Measurements from ENCODE around the gene EIF3F.

Gene EIF3F

DNA sequence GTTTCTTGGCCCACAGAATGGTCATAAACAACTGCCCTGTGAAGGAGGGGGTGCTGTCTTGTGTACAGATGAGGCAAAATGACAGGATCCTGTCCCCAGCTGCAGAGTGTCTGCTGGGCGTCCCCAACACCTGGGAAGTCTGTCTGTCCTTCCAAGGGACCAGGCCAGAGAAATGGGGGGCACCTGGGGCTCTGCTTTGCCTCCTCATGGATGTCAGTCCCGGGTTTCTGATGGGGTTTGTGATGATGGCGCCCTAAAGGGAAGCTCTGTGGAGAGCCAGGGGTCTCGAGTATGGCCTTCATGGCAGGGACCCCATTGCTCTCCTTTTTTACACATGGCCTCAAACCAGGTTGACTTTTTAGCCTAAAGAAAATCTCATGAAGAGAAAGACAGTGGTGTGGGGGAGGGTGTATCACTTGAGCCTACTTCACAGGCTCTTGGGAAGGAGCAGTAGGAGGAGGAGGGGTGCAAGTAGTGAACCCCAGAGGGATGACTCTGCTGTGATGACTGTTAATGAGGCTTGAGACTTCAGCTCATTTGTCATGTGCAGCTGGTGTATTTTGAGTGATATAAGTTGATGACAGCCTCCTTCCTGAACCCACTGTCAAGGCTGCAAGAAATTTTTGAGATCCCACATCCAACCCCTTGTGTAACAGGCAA lies 53.3 kb downstream of the EIF3F start:
- no peak for DNase-seq

DNA sequence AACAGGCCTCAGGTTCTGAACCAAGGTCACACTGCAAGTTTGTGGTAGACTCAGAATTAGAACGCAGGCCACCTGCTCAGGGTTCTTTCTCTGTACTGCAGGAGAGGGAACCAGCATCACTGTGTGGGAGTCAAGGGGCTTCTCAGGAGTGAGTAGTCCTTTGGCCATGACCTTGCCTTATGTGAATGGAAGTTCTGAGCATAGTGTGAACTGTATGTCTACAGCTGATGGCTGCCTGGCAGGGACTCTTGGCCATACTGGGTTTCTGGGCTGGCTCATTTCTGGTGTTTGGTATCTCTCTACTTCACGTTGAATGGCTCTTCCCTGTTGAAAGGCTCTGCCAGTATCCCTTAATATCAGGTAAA lies 53.8 kb downstream of the EIF3F start:
- DNase-seq, result no peak

DNA sequence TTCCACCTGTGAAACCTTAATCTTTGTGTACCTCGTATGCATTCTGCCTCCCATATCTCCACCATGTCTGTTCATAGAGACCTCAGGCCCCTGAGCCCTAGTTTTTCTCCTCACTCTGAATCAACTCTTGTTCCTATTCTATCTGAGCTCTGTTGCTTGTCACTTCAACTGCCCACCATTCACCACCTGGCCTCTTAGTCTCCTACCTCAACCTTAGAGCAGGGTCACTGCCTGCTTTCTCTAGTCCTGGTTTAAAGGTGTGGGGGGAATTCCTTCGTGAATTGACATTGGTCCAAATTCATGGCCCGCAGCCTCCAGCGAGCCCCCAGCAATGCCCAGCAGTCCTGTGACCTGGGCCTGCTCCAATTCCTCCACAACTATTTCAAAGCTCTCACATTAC lies 54.4 kb downstream of the EIF3F start:
- no peak for DNase-seq

DNA sequence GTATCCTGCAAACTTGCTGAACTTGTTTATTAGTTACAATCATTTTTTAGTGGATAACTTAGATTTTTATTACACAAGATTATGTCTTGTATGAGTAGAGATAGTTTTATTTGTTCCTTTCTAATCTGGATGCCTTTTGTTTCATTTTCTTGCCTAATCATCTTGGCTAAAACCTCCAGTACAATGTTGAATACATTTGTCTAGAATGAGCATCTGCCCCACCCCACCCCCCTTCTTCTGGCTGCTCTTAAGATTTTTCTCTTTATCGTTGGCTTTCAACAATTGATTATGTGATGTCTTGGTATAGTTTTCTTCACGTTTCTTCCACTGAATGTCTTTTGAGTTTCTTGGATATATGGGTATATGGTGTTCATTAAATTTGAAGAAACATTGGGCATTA lies 56.6 kb downstream of the EIF3F start:
- DNase-seq, result no peak

DNA sequence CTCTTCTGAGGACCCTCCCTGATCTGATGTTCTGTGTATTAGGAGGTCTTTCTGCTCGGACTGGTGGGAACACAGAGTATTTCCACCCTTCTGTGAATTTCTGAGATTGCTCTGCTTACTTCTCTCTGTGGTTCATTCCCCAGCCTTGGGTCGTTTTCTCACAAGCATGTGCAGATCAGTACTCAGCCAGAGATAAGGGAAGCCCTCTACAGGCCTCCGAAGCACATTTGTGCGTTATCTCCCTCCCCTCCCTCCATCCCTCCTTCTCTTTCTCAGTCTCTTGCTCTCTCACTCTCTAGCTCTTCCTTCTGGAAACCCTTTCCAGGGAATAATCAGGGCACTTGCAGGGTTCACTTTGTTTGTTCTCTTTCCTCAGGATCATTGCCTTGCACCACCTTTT lies 58.7 kb downstream of the EIF3F start:
- no peak for DNase-seq

DNA sequence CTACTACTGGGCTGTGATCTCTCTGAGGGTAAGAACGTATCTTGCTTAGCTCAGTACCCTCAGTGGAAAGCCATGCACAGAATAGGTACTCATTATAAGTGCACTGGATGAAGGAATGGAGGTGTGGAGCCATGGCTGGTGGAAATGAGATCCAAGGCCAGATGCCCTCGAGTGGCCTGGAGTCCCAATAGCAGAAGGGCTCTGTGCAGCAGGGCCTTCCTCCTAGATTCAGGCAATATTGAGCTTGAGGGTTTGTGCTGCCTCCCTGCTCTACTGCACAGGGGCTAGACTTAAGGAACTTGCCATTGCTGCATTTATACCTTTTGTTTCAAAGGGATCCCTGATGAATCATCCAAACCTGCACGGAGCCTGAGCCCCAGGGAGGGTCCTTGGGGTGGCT lies 60.2 kb downstream of the EIF3F start:
- DNase-seq, result no peak

DNA sequence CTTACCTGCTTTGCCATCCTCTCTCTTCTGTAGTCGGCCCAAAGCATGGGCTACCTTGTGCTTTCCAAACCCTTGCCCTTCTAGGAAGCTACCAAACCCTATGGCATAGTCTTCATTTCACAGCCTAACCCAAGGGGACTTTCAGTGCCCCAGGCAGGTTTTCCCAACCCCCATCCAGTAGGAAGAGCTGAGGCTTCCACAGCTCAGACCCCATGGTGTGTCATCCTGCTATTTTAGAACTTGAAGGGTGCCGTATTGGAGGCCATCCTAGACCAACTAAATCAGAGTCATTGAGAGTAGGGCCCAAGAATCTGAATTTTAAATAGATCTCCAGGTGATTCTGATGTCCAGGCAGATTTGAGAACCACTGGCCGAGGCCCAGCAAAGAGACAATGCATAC lies 61.9 kb downstream of the EIF3F start:
- DNase-seq, result no peak

Data from COR-L47 (cell line).